ENCODE data around the gene PPCDC.

The PPCDC gene

DNA sequence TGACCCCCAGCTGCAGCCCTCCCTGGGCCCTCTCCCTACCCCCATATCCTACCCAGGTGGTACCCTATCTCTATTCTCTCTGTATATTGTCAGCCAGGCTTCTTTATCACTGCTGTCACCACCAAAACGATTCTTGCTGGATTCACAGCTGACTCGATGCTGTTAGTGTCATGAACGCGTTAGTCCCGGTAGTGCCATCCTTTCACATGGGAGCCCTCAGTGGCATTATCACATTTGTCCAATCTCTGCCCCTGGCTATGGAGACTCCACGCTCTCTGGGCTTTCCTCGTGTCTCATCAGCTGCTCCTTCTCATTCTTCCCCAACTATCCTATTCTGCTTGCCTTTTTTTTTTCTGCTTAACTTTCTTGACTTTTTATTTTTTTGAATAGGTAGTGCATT is 21.0 kb upstream of the PPCDC start:
- Histone ChIP-seq H3K36me3 (peaks cover 38% of the 10 kb centered on the region), H3K4me3 (ENCODE audit: low read depth, low read length) (no peak overlapping the region), H3K9me3 (no peaks in the 10 kb centered on the region), H3K27me3 (no peaks in the 10 kb centered on the region), H3K4me1 (peaks cover 4% of the 10 kb centered on the region)
- TF ChIP-seq, protein P1, sequence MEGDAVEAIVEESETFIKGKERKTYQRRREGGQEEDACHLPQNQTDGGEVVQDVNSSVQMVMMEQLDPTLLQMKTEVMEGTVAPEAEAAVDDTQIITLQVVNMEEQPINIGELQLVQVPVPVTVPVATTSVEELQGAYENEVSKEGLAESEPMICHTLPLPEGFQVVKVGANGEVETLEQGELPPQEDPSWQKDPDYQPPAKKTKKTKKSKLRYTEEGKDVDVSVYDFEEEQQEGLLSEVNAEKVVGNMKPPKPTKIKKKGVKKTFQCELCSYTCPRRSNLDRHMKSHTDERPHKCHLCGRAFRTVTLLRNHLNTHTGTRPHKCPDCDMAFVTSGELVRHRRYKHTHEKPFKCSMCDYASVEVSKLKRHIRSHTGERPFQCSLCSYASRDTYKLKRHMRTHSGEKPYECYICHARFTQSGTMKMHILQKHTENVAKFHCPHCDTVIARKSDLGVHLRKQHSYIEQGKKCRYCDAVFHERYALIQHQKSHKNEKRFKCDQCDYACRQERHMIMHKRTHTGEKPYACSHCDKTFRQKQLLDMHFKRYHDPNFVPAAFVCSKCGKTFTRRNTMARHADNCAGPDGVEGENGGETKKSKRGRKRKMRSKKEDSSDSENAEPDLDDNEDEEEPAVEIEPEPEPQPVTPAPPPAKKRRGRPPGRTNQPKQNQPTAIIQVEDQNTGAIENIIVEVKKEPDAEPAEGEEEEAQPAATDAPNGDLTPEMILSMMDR (IDR thresholded peaks at IDR 0.05; ENCODE audit: low read depth, low read length): no peak
- DNase-seq: peak; percentile 27

DNA sequence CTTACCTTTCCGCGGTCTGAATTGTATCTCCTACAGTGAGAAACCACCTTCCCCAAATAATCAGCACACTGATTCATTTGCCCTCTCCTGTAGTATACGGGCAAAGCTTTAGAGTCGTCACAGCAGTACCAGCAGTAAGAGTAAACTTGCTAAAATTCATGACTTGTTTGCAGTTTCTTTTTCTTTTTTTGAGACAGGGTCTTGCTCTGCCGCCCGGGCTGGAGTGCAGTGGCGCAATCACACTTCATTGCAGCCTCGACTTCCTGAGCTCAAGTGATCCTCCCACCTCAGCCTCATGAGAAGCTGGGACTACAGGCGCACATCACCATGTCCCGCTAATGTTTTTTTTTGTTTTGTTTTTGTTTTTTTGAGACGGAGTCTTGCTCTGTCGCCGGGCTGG is 16.2 kb upstream of the PPCDC start:
- no peaks in the 10 kb centered on the region for H3K9me3 ChIP-seq
- peaks cover 49% of the 10 kb centered on the region for H3K36me3 ChIP-seq
- peaks cover 2% of the 10 kb centered on the region; the same call in 1 of the 2 replicates for H3K4me1 ChIP-seq
- DNase-seq: no peak
- TF ChIP-seq, protein P1 (IDR thresholded peaks at IDR 0.05; ENCODE audit: low read depth, low read length): no peak
- no peak overlapping the region for H3K4me3 ChIP-seq (ENCODE audit: low read depth, low read length)
- H3K27me3 ChIP-seq: no peaks in the 10 kb centered on the region

DNA sequence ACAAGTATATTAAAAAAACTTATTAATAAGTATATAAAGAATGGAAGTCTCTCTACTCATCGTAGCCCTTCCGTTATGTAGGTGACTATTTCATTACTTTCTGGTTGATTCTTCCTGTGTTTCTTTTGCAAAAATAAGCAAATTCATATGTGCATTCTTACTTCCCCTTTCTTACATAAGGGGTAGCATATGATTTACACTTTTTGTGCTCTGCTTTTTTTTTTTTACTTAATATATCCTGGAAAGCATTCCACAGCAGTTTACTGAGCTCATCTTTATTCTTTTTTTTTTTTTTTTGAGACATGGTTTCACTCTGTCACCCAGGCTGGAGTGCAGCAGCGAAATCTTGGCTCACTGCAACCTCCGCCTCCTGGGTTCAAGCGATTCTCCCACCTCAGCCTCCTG is 15.2 kb upstream of the PPCDC start:
- no peak for DNase-seq

DNA sequence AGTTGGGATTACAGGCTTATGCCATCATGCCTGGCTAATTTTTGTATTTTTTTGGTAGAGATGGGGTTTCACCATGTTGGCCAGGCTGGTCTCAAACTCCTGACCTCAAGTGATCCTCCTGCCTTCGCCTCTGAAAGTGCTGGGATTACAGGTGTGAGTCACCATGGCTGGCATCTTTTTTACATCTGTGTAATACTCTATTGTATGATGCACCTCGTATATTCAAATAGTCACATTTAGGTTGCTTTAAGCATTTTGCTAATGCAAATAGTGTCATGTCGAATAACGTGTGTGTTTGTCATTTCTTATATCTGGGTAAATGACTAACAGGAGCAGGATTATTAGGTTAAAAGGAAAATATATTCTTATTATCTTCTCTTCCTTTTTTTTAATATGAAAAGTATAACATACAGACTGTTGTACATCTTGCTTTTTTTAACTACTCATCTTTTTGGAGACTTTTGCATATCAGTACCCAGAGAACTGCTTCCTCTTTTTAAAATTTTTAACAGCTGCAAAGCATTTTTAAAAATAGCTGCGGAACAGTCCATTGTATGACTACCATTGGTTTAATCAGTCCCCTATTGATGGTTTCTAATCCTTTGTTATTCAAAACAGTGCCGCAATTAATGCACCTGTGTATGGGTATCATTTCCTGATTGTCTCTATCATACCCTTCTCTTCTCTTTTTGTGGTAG is 14.6 kb upstream of the PPCDC start:
- DNase-seq: no peak
- H3K4me1 ChIP-seq: no peaks in the 10 kb centered on the region
- H3K36me3 ChIP-seq: peaks cover 60% of the 10 kb centered on the region
- no peak overlapping the region for H3K4me3 ChIP-seq (ENCODE audit: low read depth, low read length)
- no peaks in the 10 kb centered on the region for H3K9me3 ChIP-seq
- no peaks in the 10 kb centered on the region for H3K27me3 ChIP-seq
- TF ChIP-seq, protein P1 (IDR thresholded peaks at IDR 0.05; ENCODE audit: low read depth, low read length): no peak

More for the DNA sequence above, 15.2 kb upstream of the PPCDC start:
- Histone ChIP-seq H3K4me3 (ENCODE audit: low read depth, low read length) (no peak overlapping the region), H3K9me3 (no peaks in the 10 kb centered on the region), H3K27me3 (no peaks in the 10 kb centered on the region), H3K36me3 (peaks cover 54% of the 10 kb centered on the region), H3K4me1 (no peaks in the 10 kb centered on the region)
- TF ChIP-seq, protein P1 (IDR thresholded peaks at IDR 0.05; ENCODE audit: low read depth, low read length): no peak

DNA sequence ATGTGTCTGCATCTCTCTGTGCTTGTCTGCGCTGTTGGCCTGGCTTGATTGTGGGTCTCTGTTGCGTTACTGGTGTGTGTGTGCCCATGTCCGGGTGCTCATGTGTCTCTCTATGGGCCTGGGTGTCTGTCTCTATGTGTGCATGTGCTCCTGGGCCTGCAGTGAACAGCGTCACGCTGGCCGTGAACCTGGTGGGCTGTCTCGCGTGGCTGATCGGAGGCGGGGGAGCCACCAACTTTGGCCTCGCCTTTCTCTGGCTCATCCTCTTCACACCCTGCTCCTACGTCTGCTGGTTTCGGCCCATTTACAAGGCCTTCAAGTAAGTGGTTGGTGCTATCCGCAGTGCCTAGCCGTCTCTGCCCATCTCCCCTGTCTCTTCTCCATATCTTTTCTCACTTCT is 7.0 kb upstream of the PPCDC start:
- H3K9me3 ChIP-seq: no peaks in the 10 kb centered on the region
- DNase-seq: no peak

DNA sequence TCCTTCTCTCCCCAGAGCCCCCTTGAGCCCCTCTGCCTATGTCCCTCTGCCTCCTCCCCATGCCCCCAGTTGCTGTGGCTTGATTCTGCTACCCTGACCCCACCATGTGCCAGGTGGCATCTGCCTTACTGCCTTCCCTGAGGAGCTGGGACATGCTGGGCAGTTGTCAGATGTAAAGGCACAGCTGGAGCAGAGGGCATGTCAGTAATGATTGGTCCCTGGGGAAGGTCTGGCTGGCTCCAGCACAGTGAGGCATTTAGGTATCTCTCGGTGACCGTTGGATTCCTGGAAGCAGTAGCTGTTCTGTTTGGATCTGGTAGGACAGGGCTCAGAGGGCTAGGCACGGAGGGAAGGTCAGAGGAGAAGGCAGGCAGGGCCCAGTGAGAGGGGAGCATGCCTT is 3.5 kb upstream of the PPCDC start:
- peak; percentile 70 for DNase-seq
- peaks cover 56% of the 10 kb centered on the region for H3K36me3 ChIP-seq
- no peaks in the 10 kb centered on the region for H3K9me3 ChIP-seq
- TF ChIP-seq, protein P1 (IDR thresholded peaks at IDR 0.05; ENCODE audit: low read depth, low read length): no peak
- no peaks in the 10 kb centered on the region for H3K27me3 ChIP-seq
- H3K4me1 ChIP-seq: peaks cover 8% of the 10 kb centered on the region
- H3K4me3 ChIP-seq (ENCODE audit: low read depth, low read length): no peak overlapping the region

More for the DNA sequence above, 7.0 kb upstream of the PPCDC start:
- Histone ChIP-seq H3K4me1 (peaks cover 8% of the 10 kb centered on the region), H3K4me3 (ENCODE audit: low read depth, low read length) (no peak overlapping the region), H3K27me3 (no peaks in the 10 kb centered on the region), H3K36me3 (peaks cover 90% of the 10 kb centered on the region)
- TF ChIP-seq, protein P1 (IDR thresholded peaks at IDR 0.05; ENCODE audit: low read depth, low read length): no peak
